Hepatocyte (in vitro differentiated cells): Measurements from ENCODE around the gene NAA38.

Experiments
- CTCF ChIP-seq: fragments of 200-600 bp; sonication (generic); IDR thresholded peaks from 2 replicates; pipeline ENCODE4 v1.5.1; 2016; ENCODE audit warnings: antibody characterized with exemption, mild to moderate bottlenecking; ENCODE audit not compliant: poor library complexity
- EZH2 ChIP-seq: fragments of 200-600 bp; sonication (generic); IDR thresholded peaks from 2 replicates; pipeline ENCODE4 v1.6.1; 2016; ENCODE audit warnings: antibody characterized with exemption, mild to moderate bottlenecking, borderline replicate concordance

- no peak for TF ChIP-seq CTCF
- TF ChIP-seq EZH2 = no peak
Measured at GRCh38 chr17:7897090-7897489, 39.7 kb upstream of the NAA38 start.
